ENCODE data around the gene HMX1.

GRCh38 chr4:8840816-8841455 is 30.7 kb downstream of the HMX1 start:
- no peak for TF ChIP-seq HDAC2 (IDR thresholded peaks at IDR 0.05)
- TF ChIP-seq CTCF (IDR thresholded peaks at IDR 0.05 in 2 of 3, conservative IDR thresholded peaks at IDR 0.05 in 1 of 3; ENCODE audit: control insufficient read depth in 2 of 3, extremely low read depth in 1 of 3, insufficient read depth in 1 of 3, low read depth in 3 of 3, low read length in 3 of 3): no peak
